Neural cell (in vitro differentiated cells): ENCODE measurements around the gene SLCO3A1. TPM values are rescaled to one million over a fixed set of nuclear protein-coding genes. Genes with fewer than 3 reads are reported as not detected.

Experiments
- H2AFZ ChIP-seq: fragments of 200-600, 300-800 bp; sonication (generic), shearing (Covaris generic); 2 replicates; pipeline ENCODE4 v1.6.0; 2014; ENCODE audit warnings: low read depth, mild to moderate bottlenecking, antibody characterized with exemption, low read length, moderate library complexity
- H3F3A ChIP-seq: fragments of 200-600 bp; shearing (Covaris generic); 2 replicates; pipeline ENCODE4 v1.6.1; 2016; ENCODE audit warnings: mild to moderate bottlenecking, moderate library complexity, mixed read lengths, antibody characterized with exemption, low read length; ENCODE audit not compliant: insufficient read depth, poor library complexity, severe bottlenecking
- H3K27ac ChIP-seq: fragments of 200-600, 300-800 bp; sonication (generic), shearing (Covaris generic); 2 replicates; pipeline ENCODE4 v1.5.1; 2014; ENCODE audit warnings: mild to moderate bottlenecking, low read length, moderate library complexity
- H3K27me3 ChIP-seq: fragments of 300-800, 200-600 bp; sonication (generic), shearing (Covaris generic); 2 replicates; pipeline ENCODE4 v1.6.0; 2014; ENCODE audit warnings: mild to moderate bottlenecking, low read depth, low read length, moderate library complexity; ENCODE audit not compliant: insufficient read depth
- H3K36me3 ChIP-seq: fragments of 300-800, 200-600 bp; sonication (generic), shearing (Covaris generic); 2 replicates; pipeline ENCODE4 v1.5.1; 2014; ENCODE audit warnings: mild to moderate bottlenecking, antibody characterized with exemption, low read length, moderate library complexity; ENCODE audit not compliant: insufficient read depth
- H3K4me2 ChIP-seq: fragments of 300-800, 200-600 bp; sonication (generic), shearing (Covaris generic); 2 replicates; pipeline ENCODE4 v1.6.0; 2014; ENCODE audit warnings: mild to moderate bottlenecking, low read length
- H3K4me3 ChIP-seq: fragments of 300-800, 200-600 bp; sonication (generic), shearing (Covaris generic); 2 replicates; pipeline ENCODE4 v1.5.1; 2014; ENCODE audit warnings: mild to moderate bottlenecking, low read length, moderate library complexity
- H3K79me2 ChIP-seq: fragments of 200-600 bp; shearing (Covaris generic); replicated peaks from 2 replicates; pipeline ENCODE4 v1.6.0; 2014; ENCODE audit warnings: mild to moderate bottlenecking, low read length, moderate library complexity; ENCODE audit not compliant: insufficient read depth
- H3K9ac ChIP-seq: fragments of 300-800, 200-600 bp; sonication (generic), shearing (Covaris generic); 2 replicates; pipeline ENCODE4 v1.6.1; 2016; ENCODE audit warnings: mild to moderate bottlenecking, low read length, mixed read lengths
- H3K9me2 ChIP-seq: fragments of 200-600 bp; shearing (Covaris generic); 2 replicates; pipeline ENCODE4 v1.6.1; 2016; ENCODE audit warnings: mild to moderate bottlenecking, low read length, mixed read lengths; ENCODE audit not compliant: insufficient read depth
- H3K9me3 ChIP-seq: fragments of 200-600, 300-800 bp; sonication (generic), shearing (Covaris generic); 2 replicates; pipeline ENCODE4 v1.6.1; 2016; ENCODE audit warnings: mild to moderate bottlenecking, mixed run types, low read length, moderate library complexity, mixed read lengths
- H4K20me1 ChIP-seq: fragments of 200-600 bp; shearing (Covaris generic); 2 replicates; pipeline ENCODE4 v1.6.1; 2016; ENCODE audit warnings: mild to moderate bottlenecking, mixed run types; ENCODE audit not compliant: insufficient read depth
- CTCF ChIP-seq: fragments of 450-650 bp; IDR thresholded peaks from 2 replicates; pipeline ENCODE4 v1.5.1; 2014; ENCODE audit warnings: antibody characterized with exemption, mild to moderate bottlenecking, moderate library complexity; ENCODE audit not compliant: poor library complexity, severe bottlenecking
- EP300 ChIP-seq: fragments of 450-650 bp; conservative IDR thresholded peaks from 2 replicates; pipeline ENCODE4 v1.6.1; 2014; ENCODE audit warnings: antibody characterized with exemption, mild to moderate bottlenecking, moderate library complexity; ENCODE audit not compliant: poor library complexity, severe bottlenecking
- EZH2 ChIP-seq: fragments of 200-600, 300-800 bp; shearing (Covaris generic), sonication (generic); IDR thresholded peaks from 2 replicates; pipeline ENCODE4 v1.6.1; 2014; ENCODE audit warnings: antibody characterized with exemption, low read length, borderline replicate concordance, mild to moderate bottlenecking; ENCODE audit not compliant: insufficient read depth, poor library complexity, severe bottlenecking
- MXI1 ChIP-seq: fragments of 450-650 bp; conservative IDR thresholded peaks from 2 replicates; pipeline ENCODE4 v1.6.1; 2014; ENCODE audit warnings: antibody characterized with exemption, mild to moderate bottlenecking; ENCODE audit not compliant: poor library complexity, severe bottlenecking
- POLR2AphosphoS5 ChIP-seq: IDR thresholded peaks from 2 replicates; pipeline ENCODE4 v1.6.1; 2012
- RAD21 ChIP-seq: fragments of 450-650 bp; conservative IDR thresholded peaks from 2 replicates; pipeline ENCODE4 v1.6.1; 2014; ENCODE audit warnings: antibody characterized with exemption, mild to moderate bottlenecking, moderate library complexity
- REST ChIP-seq: IDR thresholded peaks from 2 replicates; pipeline ENCODE4 v1.6.1; 2012; ENCODE audit warnings: borderline replicate concordance
- SMC3 ChIP-seq: fragments of 450-650 bp; conservative IDR thresholded peaks from 2 replicates; pipeline ENCODE4 v1.6.1; 2014; ENCODE audit warnings: antibody characterized with exemption, mild to moderate bottlenecking, moderate library complexity; ENCODE audit not compliant: poor library complexity
- TAF1 ChIP-seq: IDR thresholded peaks from 2 replicates; pipeline ENCODE4 v1.6.1; 2012; ENCODE audit warnings: low read depth
- polyA plus RNA-seq: library from polyadenylated mRNA; depleted of rRNA; stranded (reverse); fragments of >200 nt; gene quantifications from 2 replicates; pipeline ENCODE4 v1.2.3, GENCODE V29; 2014

Gene SLCO3A1
- polyA plus RNA-seq, 1 donor from 2014 or later: 14.2 TPM

GRCh38 chr15:91887921-91888373 is 34.4 kb downstream of the SLCO3A1 start:
- peaks cover 27% of the 10 kb centered on the region for H3K79me2 ChIP-seq
- H3F3A ChIP-seq: no peaks in the 10 kb centered on the region
- H3K4me3 ChIP-seq: no peak overlapping the region
- no peaks in the 10 kb centered on the region for H3K36me3 ChIP-seq
- no peak overlapping the region for H3K27ac ChIP-seq
- no peak overlapping the region for H2AFZ ChIP-seq
- no peaks in the 10 kb centered on the region for H3K9me2 ChIP-seq
- H3K27me3 ChIP-seq: no peaks in the 10 kb centered on the region
- H3K9me3 ChIP-seq: no peaks in the 10 kb centered on the region
- H3K9ac ChIP-seq: no peak overlapping the region
- H4K20me1 ChIP-seq: no peaks in the 10 kb centered on the region
- TF ChIP-seq REST (no peak), CTCF (no peak), TAF1 (no peak), EZH2 (no peak), SMC3 (no peak), MXI1 (no peak), EP300 (no peak), RAD21 (no peak), POLR2AphosphoS5 (no peak)
- H3K4me2 ChIP-seq: no peak overlapping the region

GRCh38 chr15:91889111-91889815 is 35.8 kb downstream of the SLCO3A1 start:
- H3K27ac ChIP-seq: peak overlapping the region; percentile 24

More at GRCh38 chr15:91889111-91889815, 35.8 kb downstream of the SLCO3A1 start:
- Histone ChIP-seq H3K9me3 (no peaks in the 10 kb centered on the region), H3K9ac (no peak overlapping the region), H3K79me2 (peaks cover 27% of the 10 kb centered on the region), H3K9me2 (no peaks in the 10 kb centered on the region), H3K36me3 (peaks cover 3% of the 10 kb centered on the region), H3K4me2 (peak overlapping the region; percentile 10), H3K4me3 (no peak overlapping the region), H4K20me1 (no peaks in the 10 kb centered on the region), H3F3A (no peaks in the 10 kb centered on the region), H3K27me3 (no peaks in the 10 kb centered on the region), H2AFZ (no peak overlapping the region)
- TF ChIP-seq EZH2: no peak
- TF ChIP-seq POLR2AphosphoS5: no peak
- no peak for TF ChIP-seq SMC3
- no peak for TF ChIP-seq RAD21
- TF ChIP-seq REST: no peak
- TF ChIP-seq CTCF: no peak
- no peak for TF ChIP-seq MXI1
- no peak for TF ChIP-seq EP300
- no peak for TF ChIP-seq TAF1
